Osteocyte (in vitro differentiated cells): Measurements from ENCODE around the gene RPS21. TPM values are rescaled to one million over a fixed set of nuclear protein-coding genes. Genes with fewer than 3 reads are reported as not detected.

ENCODE experiments used
- DNase-seq: peaks from one replicate; pipeline ENCODE4 v3.0.0; 2021; ENCODE audit warnings: mixed read lengths; ENCODE audit not compliant: unreplicated experiment; ENCODE audit errors: extremely low spot score
- H3K27ac Mint-ChIP-seq: one replicate; pipeline ENCODE4 v1.8.0; 2021; ENCODE audit warnings: mild to moderate bottlenecking, mixed read lengths; ENCODE audit not compliant: unreplicated experiment
- H3K27me3 Mint-ChIP-seq: one replicate; pipeline ENCODE4 v1.8.0; 2021; ENCODE audit warnings: mixed read lengths; ENCODE audit not compliant: unreplicated experiment
- H3K36me3 Mint-ChIP-seq: one replicate; pipeline ENCODE4 v1.8.0; 2021; ENCODE audit warnings: mixed read lengths; ENCODE audit not compliant: unreplicated experiment
- H3K4me1 Mint-ChIP-seq: one replicate; pipeline ENCODE4 v1.8.0; 2021; ENCODE audit warnings: mixed read lengths; ENCODE audit not compliant: unreplicated experiment
- H3K4me3 Mint-ChIP-seq: one replicate; pipeline ENCODE4 v1.8.0; 2021; ENCODE audit warnings: mild to moderate bottlenecking, moderate library complexity, mixed read lengths; ENCODE audit not compliant: unreplicated experiment
- H3K9me3 Mint-ChIP-seq: one replicate; pipeline ENCODE4 v1.8.0; 2021; ENCODE audit warnings: mixed read lengths; ENCODE audit not compliant: unreplicated experiment
- total RNA-seq: library from RNA; stranded (reverse); gene quantifications from 2 replicates; pipeline ENCODE4 v1.2.1, GENCODE V29; 2021
- TF ChIP-seq, protein P1 (sequence below): fragments of 200-600 bp; sonication (generic); IDR thresholded peaks from 2 replicates; pipeline ENCODE4 v1.5.0; 2021; ENCODE audit warnings: antibody characterized with exemption, mild to moderate bottlenecking, moderate library complexity

RPS21 gene
- total RNA-seq, 1 donor from 2014 or later, result 1,013 TPM

DNA sequence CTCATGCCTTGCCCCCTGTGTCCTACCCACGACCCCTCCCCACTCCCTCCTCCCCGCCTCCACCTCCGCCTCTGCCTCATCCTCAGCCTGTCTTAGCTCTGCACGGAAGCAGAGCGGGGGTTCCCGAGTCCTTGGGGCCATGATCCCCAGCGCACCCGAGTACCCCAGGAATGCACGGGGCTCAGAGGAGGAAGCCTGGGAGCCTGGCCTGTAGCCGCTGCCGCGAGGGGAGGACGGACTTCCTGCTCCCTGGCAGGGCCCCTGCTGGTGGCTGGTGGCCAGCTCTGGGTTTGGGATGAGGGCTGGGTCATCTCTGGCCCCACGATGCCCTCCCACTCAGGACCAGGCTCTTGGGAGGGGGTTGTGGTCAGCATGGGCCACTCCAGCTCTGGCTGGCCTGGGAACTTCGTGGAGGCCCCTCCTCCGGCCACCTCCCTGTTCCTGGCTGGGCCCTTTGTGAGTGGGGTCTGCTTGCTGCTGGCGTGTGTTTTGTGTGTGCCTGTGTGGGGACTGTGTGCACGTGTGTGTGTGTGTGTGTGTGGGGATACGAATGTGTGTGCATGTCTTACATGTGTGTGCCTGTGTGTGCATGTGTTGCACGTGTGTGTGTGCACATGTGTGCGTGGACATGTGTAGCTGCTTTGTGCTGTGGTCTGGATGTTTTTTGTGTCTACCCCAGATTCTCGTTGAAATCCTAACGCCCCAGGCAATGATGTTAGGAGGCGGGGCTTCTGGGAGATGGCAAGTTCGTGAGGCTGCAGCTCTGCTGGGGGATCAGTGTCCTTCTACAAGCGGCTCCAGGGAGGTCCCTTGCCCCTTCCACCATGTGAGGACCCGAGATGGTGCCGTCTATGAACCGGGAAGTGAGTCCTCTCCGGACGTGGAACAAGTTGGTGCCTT, 41.7 kb downstream of the RPS21 start:
- no peaks in the 10 kb centered on the region for H3K4me1 Mint-ChIP-seq
- H3K27me3 Mint-ChIP-seq, result peaks cover 11% of the 10 kb centered on the region
- H3K36me3 Mint-ChIP-seq, result no peaks in the 10 kb centered on the region
- H3K9me3 Mint-ChIP-seq, result no peaks in the 10 kb centered on the region
- H3K27ac Mint-ChIP-seq, result no peak overlapping the region
- TF ChIP-seq, protein P1, sequence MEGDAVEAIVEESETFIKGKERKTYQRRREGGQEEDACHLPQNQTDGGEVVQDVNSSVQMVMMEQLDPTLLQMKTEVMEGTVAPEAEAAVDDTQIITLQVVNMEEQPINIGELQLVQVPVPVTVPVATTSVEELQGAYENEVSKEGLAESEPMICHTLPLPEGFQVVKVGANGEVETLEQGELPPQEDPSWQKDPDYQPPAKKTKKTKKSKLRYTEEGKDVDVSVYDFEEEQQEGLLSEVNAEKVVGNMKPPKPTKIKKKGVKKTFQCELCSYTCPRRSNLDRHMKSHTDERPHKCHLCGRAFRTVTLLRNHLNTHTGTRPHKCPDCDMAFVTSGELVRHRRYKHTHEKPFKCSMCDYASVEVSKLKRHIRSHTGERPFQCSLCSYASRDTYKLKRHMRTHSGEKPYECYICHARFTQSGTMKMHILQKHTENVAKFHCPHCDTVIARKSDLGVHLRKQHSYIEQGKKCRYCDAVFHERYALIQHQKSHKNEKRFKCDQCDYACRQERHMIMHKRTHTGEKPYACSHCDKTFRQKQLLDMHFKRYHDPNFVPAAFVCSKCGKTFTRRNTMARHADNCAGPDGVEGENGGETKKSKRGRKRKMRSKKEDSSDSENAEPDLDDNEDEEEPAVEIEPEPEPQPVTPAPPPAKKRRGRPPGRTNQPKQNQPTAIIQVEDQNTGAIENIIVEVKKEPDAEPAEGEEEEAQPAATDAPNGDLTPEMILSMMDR, result no peak
- no peak for DNase-seq
- no peak overlapping the region for H3K4me3 Mint-ChIP-seq

DNA sequence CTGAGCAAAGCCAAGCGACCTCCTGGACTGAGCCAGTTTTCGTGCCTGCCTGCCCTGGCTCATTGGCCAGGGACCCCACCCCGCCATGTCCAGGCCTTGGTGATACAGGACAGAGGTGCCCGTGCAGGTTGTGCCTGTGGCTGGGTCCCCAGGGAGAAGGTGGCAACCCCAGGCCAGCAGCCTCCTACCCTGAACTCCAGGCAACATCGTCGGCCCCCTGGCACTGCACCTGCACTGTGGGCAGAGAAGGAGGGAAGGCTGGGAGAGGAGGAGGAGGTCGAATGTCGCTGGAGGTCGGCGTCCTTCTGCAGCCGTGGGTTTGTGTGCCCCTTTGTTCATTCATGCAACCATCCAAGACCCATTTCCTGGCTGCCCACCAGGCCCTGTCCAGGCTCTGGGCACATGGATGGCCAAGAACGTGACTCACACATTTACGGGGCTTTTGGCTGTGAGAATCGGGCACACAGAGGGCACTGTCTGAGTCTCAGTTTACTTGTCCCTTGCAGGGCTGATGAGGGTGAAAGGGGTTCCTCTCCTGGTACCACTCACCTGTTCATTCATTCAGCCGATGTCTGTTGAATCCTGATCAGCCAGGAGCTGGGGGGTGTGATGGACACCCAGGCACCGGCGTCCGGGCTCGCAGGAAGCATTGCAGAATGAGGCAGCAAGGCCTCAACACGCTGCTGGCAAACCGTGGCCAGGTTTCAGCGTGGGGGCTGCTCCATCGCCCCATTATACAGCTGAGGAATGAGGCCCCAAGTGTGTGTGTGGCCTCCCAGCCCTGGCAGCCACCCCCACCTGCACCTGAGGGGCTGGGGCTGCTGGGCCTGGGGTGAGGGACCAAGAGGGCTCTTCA, 42.8 kb downstream of the RPS21 start:
- Mint-ChIP-seq H3K9me3 (no peaks in the 10 kb centered on the region), H3K36me3 (no peaks in the 10 kb centered on the region), H3K27ac (no peak overlapping the region), H3K27me3 (peaks cover 21% of the 10 kb centered on the region), H3K4me3 (no peak overlapping the region), H3K4me1 (no peaks in the 10 kb centered on the region)
- TF ChIP-seq, protein P1, result no peak
- no peak for DNase-seq

DNA sequence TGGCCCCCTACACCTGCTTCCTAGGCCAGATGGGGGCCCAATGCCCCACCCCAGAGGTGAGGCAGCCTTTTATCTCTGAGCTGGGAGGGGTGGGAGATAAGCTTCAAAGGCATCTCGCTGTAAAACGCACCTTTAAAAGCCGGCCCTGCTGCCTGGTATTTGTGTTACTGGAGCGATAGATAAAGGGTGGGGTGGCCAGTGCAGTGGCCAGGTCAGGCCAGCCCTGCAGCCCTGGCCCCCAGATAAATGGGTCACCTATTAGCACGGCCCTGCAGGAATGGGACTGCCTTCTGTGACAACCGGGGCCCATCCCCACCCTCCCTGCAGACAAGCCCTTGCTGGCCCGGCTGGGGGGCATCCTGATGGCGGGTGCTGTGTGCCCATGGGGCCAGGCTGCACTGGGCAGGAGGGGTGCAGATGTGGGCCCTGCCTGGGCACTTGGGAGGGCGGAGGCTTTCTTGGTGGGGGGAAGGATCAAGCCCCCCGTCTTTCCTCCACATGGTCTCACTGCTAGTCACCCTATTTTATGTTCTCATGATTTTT, 43.5 kb downstream of the RPS21 start:
- no peak overlapping the region for H3K4me3 Mint-ChIP-seq
- no peaks in the 10 kb centered on the region for H3K36me3 Mint-ChIP-seq
- no peak overlapping the region for H3K27ac Mint-ChIP-seq
- DNase-seq, result no peak
- TF ChIP-seq, protein P1, result no peak
- peaks cover 26% of the 10 kb centered on the region for H3K27me3 Mint-ChIP-seq
- no peaks in the 10 kb centered on the region for H3K4me1 Mint-ChIP-seq
- no peaks in the 10 kb centered on the region for H3K9me3 Mint-ChIP-seq

DNA sequence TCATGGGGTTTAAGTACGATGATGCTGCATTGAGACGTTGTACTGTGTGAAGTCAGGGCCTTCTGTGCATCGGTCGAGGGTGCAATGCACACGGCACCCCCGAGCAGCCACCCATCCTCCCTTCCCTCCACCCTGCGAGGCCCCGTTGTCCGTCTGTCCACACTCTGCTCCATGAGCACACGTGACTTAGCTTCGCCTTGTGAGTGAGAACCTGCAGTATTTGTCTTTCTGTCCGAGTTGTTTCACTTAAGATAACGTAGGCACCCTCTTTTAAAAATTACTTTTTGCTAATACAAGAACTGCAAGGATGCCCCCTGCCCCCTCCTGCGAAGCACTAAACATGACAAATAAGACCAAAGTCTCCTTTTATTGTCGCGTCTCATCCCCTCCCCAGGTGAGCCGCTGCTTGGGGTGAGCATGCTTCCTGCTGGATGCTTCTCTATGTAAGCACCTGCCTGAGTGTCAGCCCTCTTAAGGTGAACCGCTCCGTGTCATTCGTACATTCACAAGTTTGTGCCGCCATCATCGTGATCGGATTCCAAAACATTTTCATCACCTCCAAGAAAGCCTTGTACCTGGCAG, 44.1 kb downstream of the RPS21 start:
- H3K27me3 Mint-ChIP-seq, result peaks cover 28% of the 10 kb centered on the region
- DNase-seq, result no peak
- no peak overlapping the region for H3K27ac Mint-ChIP-seq
- no peak overlapping the region for H3K4me3 Mint-ChIP-seq
- H3K36me3 Mint-ChIP-seq, result no peaks in the 10 kb centered on the region
- no peaks in the 10 kb centered on the region for H3K9me3 Mint-ChIP-seq
- H3K4me1 Mint-ChIP-seq, result no peaks in the 10 kb centered on the region
- TF ChIP-seq, protein P1, result no peak
